TTC549 (cell line): ENCODE results near the gene IKZF5.

Source experiments
- FAIRE-seq: peaks from 2 replicates; lab custom pipeline; 2012; peaks lifted over from hg19 to GRCh38; lab: Jason Lieb, UNC

IKZF5 gene, protein sequence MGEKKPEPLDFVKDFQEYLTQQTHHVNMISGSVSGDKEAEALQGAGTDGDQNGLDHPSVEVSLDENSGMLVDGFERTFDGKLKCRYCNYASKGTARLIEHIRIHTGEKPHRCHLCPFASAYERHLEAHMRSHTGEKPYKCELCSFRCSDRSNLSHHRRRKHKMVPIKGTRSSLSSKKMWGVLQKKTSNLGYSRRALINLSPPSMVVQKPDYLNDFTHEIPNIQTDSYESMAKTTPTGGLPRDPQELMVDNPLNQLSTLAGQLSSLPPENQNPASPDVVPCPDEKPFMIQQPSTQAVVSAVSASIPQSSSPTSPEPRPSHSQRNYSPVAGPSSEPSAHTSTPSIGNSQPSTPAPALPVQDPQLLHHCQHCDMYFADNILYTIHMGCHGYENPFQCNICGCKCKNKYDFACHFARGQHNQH

DNA sequence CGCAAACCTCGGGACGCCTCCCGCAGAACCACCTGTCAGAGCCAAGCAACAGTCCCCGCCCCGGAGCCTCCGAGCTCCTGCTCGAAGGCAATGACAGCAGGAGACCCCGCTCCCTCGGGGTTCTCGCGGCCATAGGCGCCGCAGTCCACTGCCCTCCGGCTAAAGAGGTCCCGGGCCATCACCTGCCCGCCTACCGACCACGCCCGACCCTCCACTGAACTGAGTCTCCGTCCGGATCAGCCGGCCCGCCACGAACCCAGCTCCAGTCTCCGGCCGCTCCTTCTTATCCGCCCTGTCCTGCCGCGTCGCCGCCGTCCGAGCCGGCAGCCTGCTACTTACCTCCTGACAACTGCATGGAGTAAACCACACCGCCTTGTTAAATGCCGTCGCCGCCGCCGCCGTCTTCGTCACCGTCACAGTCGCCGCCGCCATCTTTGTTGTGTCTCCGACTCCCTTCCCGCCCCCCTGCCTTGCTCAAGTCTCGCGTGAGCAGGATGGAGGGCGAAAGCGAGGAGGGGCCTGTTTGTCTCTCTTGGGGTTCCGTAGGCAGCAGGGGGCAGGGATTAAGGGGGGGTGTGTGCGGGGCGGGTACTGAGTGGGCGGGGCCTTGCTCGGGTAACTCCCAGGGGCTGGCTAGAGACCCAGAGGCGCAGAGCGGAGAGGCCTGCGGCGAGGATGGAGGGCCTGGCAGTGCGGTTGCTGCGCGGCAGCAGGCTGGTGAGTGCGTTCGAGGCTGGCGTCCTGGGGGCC is at the start of gene IKZF5, which contains the start of gene ACADSB:
Gene IKZF5, minus strand, starts transcription at position 441 of the 750 bp plus-strand sequence. CDS start 10,170 bp downstream, outside the sequence.
Gene ACADSB, plus strand, starts transcription at position 652 of the 750 bp plus-strand sequence. Its CDS starts 24 bp downstream, at position 676.
- FAIRE-seq, result no peak

DNA sequence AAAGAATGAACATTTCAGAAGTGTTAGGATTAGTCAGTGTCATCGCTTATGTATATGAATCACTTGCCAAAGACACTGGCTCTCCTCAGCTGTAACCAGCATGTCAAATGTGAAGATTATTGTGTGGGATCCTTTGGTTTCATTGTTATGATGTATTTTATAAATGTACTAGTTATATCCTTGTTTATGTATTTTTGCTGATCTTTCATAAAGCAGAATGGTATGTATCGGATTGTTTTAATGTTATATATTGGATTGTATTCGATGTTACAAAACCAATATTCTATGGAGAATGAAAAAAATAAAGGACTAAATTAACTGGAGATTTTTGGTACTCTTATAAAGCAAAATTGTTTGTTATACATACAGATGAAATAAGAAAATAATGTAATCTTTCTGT is 49.4 kb upstream of the IKZF5 start:
- no peak for FAIRE-seq

DNA sequence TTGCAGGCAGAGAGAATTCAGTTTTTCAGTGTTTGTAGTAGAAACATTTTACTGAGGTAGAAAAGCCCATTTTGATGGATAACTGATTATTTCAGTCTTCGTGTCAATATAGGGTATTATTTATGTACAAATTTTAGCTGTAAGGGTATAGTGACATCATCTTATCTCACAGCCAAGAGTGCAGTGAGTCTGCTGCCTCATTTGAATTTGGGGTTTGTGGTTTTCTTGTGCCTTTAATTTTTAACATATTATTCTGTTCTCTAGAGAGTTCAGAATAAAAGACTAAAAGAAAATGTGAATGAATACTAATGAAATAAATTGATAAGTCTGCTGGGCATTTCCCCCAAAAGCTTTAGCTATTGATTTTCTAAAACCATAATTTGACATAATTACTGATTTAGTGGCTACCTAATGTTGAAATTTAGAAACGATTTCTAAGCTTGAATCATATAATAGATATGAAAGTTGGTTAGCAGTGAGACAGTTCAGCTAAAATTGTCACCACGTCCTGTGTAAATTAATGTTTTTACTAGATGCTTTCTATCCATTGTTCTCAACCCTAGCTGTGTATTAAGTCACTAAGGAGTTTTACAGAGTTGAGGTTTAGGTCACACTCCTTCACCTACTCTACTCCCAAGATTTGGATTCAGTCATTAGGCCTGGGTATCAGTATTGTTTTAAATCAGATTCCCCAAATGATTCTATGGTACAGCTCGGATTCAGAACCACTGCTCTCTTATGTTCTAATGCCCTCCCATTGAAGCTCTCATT is 37.6 kb upstream of the IKZF5 start:
- no peak for FAIRE-seq

DNA sequence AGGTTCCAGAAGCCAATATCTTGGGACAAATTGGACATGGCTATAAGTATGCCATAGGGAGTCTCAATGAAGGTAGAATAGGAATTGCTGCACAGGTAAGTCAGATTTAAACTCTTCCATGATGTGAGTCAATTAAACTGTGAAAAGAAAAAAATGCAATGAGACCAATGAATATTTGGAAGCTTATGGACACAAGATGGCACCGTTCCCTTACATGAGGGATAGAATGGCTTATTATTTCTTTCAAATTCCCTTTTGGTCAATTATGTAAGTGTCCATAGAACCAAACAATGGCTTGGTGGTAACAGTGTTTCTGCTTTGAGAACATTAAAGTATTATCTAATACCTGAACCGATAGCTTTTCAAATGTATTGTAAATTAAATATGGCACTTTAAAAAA is 35.8 kb upstream of the IKZF5 start:
- peak; percentile 41 for FAIRE-seq

DNA sequence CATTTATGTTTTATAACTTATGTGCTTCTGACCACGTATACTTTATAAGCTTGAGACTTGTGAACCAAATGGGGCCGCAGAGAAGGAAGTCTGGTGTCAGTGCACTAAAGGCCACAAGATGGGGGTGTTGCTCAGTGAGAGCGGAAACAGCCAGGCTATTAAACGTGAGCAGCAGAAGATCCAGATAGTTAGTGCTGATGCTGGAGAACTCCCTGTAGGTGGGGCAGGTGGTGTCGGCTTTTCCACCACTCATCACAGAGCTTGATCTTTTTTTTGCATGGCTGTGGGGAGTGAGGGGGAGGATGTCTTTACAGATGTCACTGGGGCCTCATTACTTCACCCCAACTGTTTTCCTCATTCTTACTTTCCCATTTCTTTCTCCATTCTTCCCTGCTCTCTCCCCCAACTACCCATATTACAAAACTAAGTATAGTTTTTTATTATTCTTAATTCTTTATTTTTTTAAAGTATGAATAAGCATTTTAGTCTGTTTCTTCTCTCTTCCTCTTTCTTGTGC is 34.9 kb upstream of the IKZF5 start:
- FAIRE-seq, result peak; percentile 45

DNA sequence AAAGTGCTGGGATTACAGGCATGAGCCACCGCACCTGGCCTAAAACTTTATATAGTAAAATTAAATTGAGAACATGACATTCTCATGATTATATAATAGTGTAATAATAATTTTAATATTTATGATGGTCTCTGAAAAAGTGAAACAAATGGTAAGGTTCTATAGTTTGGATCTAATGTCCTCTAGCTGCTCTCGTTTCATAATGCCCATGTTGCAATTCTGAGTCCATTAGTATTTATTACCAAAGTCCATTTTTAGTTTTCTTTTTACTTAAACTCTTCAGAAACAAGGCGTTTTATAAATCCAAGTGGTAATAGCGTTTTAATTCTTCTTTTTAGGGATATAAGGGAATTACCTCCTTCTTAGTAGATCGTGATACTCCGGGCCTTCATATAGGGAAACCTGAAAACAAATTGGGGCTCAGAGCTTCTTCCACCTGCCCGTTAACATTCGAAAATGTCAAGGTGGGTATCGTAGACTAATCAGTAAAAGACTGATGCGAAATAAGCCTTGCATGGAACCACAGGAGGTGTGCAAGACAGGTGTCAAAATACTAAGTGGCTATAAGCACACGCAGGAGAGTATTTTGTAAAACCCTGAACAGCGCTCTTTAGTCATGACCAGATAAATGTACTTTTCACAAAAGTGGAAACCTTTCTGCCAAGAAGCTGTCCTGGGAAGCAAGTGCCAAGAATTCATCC is 34.3 kb upstream of the IKZF5 start:
- FAIRE-seq, result no peak

DNA sequence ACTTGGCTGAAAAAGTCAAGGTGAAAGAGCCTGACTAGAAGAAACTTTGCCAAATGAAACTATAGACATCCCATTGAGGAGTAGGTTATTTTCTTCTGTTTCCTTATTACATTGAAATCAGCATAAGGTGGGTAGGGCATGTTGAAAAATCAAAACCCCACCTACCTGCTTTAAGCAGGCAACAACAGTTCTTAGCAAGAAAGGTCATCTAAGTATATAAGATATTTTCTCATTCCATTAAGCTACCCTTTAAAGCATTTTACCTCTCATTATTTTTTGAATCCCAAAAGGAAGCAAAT is 31.0 kb upstream of the IKZF5 start:
- no peak for FAIRE-seq

DNA sequence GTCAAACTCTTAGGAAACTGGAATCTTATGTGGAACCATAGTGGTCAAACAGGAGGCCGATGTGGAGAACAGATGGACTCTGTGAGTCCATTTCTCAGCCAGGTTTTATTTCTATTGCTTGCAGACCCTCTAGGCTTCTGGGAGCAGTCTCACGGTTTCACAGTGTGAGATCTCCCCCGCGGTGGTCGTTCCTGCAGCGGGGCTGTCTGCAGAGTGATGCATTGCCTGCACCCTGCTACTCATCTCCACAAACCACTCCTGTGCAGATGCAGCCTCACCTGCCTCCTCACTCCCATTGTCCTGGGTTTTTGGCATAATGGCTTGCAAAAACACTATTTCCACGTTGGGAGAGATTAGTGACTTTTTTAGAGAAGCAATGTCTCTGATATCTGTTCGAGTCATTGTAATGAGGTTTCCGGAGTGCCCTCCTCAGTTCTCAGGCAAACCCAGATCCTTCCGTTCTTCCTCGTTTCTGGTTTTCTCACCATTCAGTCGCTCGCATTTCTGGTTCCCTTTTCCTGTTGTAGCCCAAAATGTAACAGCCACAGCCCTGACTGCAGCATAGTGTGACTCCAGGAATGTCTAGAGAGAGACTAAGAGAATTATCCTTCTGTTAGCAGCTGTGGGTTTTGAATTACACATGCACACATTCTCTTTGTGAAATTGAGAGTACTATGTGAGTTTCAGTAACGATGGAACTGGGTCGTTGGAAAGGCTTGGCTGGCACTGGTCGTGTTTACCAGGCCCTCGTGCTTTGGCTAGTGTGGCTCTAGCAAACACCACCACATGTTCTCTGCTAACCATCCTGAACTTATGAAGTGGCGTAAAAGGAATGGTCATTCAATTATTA is 30.4 kb upstream of the IKZF5 start:
- no peak for FAIRE-seq

DNA sequence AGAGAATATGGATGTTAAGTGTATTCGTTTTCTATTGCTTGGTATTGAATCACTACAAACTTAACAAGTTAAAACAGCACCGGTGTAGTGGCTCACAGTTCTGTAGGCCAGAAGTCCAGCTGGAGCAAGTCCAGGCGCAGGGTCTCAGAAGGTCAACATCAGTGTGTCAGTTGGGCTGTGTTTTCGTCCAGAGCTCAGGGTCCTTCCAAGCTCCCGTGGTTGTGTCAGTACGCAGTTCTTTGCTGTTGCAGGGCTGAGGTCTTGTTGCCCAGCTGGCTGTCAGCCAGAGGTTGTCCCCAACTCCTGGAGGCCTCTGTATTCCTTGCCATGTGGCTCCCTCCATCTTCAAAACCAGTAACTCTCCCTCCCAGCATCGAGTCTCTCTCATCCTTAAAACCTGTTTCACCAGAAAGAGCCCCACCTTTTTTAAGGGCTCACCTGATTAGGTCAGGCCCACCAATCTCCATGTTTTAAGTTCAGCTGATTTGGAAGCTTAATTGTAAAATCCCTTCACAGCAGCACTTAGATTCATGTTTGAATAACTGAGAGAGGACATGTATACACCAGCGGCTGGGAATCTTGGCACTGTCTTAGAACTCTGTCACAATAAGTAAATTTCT is 27.0 kb upstream of the IKZF5 start:
- no peak for FAIRE-seq

DNA sequence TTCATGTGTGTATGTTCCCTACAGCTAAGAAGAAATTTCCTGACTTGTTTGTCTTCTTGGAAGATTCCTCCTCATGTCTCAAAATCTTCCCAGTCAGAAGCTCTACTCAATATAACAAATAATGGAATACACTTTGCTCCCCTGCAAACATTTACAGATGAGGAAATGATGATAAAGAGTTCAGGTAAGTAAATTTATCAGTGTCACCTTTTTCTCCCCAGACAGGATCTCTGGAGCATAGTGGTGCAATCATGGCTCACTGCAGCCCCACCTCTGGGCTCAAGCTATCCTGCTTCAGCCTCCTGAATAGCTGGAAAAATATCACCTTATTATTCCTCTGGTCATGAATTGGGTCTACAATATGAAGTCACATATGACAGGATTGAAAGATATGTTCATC is 25.7 kb upstream of the IKZF5 start:
- no peak for FAIRE-seq

DNA sequence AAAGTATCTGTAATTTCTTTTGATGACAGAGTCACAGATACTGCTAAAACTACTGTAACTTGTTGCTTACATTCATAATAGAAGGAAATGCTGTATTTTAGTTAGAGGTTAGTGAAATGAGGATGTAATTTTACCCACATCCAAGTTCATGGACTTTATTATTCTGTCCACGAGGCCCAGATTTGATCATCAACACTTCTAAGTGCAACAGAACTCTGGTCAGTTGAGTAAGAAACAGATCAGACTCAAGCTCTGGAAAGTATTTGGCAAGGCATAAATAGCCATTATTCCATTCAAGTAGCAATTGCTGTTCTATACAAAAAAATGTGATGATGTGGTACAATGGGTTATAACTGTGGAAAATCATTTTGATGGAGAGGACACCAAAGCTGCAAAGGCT is 22.5 kb upstream of the IKZF5 start:
- no peak for FAIRE-seq

DNA sequence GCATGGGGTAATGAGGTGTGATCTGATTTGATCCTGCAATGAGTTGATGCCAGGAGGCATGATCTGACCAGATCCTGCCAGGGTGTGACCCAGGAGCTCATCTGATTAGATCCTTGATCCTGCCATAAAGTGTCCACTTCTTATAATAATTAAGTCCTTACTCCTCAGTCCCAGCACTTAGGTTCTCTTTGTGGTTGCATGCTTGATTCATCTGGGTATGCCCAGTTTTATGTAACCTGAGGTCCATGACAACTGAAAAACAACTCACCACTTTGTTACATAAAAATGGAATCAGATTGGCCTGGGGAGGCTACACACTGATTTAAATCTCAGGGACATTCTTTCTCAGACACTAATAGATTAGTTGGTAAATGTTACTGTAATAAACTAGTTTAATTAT is 19.3 kb upstream of the IKZF5 start:
- FAIRE-seq, result no peak

DNA sequence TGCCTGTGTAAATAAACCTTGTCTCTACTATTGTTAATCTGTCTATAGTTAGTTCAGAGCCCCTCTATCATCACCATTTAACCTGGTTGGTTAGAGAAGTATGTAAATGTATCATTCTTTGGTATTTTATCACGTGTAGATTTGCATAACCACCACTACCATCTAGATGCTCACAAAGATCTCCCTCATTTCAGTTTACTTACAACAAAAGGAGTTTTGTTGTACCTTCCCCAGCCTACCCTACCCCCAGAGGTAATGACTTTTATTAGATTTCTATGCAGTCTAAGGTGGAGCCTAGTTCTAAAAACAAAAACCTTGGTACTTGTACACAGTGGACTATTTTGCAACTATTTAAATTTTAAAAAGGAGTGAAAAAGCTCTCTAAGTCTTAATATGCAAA is 17.7 kb upstream of the IKZF5 start:
- no peak for FAIRE-seq

DNA sequence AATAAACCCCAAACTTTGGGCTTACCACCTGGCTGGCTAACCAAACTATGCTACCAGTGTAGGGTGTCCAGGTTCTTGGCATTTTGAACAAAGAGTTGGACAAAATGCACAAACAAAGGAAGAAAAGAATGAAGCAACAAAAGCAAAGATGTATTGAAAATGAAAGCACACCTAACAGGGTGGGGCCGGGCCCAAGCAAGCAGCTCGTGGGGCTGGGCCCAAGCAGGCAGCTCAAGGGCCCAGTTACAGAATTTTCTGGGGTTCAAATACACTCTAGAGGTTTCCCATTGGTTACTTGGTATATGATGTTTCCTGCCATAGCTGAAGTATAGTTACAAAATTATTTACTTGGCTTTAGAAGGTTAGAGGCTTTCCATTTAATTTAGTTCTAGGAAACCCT is 15.9 kb upstream of the IKZF5 start:
- FAIRE-seq, result no peak

DNA sequence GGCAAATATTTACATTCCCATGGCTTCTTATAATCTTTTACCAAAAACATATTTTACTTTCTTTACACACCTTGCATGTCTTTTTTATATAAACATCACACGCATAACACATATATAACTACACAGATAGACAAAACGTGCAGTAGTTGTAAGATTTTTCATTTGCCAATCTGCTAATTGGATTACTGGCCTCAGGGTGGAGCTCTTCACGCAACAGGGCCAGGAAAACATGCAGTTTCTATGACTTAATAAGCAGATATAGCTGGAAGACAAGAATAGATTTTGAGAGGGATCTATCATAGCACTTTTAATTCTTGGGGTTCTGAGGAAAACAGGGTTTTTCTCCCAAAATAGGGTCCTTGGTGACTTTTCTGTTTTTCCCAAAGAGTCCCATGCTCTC is 12.9 kb upstream of the IKZF5 start:
- peak; percentile 68 for FAIRE-seq

DNA sequence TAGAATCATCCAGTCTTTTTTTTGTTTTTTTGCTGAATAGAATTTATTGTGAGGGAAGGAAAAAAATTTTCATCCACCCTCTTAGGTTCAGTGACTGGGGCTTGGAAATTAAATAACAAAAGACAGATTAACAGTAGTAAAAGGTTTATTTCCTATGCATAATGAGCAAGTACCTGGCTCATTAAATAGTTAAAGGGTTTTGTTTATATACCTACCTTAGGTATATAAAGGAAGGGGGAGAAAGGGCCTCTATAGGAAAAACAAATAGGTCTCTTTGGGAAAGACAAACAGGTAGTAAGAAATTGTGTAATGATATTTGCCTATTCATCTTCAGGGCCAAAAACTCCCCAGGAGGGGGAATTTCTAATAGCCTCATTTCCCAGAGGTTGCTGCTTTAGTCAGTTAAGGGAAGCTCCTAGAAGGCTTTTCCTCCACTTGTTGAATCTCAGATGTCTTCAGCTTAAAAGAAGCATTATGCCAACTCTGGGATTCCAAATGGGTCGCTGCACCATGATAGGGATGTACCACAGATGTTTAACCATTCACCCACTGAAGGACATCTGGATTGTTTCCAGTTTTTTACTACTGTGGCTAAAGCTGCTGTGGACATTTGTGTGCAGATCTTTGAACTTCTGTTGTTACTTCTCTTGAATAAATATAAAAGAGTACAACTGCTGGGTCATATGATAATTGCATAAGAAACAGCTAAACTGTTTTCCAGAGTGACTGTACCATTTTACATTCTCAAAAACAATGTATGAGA is 11.5 kb upstream of the IKZF5 start:
- FAIRE-seq, result no peak

DNA sequence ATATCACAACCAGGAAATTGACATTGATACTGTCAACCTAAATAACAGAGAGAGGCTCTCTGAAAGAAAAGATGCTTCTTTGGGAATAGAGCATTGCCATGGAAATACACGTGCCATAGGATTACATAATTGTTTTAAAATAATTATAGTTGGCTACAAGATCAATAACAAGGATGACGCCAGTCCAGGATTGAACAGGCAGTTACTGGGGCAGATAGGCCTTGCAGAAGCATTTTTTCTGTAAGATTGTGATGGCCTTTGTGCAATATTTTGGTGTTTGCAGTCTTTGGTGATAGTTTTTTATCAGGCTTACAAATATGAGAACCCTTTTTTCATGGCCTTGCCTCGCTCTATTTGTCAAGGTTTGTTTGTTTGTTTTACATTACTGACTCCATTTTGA is 10.7 kb upstream of the IKZF5 start:
- no peak for FAIRE-seq

DNA sequence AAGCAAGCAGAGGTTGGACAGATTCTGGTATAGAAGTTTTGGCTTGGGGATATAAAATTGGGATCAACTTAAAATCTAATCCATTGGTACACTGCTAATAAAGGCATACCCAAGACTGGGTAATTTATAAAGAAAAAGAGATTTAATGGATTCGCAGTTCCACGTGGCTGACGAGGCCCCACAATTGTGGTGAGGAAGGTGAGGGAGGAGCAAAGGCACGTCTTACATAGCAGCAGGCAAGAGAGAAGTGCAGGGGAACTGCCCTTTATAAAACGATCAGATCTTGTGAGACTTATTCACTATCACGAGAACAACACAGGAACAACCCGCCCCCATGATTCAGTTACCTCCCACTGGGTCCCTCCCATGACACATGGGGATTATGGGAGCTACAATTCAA is 9.9 kb upstream of the IKZF5 start:
- no peak for FAIRE-seq

DNA sequence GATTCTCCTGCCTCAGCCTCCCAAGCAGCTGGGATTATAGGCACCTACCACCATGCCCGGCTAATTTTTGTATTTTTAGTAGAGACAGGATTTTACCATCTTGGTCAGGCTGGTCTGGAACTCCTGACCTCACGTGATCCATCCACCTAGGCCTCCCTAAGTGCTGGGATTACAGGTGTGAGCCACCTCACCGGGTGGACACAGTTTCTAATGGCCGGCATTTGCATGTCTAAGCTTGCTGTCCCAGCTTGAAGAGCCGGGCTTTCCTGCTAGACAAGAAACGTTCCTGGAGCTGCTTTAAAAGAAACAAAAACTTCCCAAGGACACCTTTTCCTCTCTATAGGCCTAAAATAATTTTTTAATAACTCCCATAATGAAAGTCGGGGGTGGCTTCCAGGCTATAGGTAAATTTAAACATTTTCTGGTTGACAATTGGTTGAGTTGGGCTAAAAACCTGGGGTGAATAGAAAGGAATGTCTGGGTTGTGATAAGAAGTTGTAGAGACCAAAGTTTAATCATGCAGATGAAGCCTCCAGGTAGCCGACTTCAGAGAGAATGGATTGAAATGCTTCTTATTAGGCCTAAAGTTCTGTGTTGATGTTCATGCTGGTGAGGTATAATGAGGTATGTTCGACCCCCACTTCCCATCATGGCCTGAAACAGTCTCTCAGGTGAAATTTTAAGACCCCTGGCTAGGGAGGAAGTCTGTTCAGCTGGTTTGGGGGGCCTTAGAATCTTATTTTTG is 9.0 kb upstream of the IKZF5 start:
- FAIRE-seq, result no peak
